Immature natural killer cell (primary cell): ENCODE data around the gene PELO. TPM values are rescaled to one million over a fixed set of nuclear protein-coding genes. Genes with fewer than 3 reads are reported as not detected.
A peak's percentile ranks its signal among the peaks of the same experiment; 100 is the strongest.

Source experiments
- DNase-seq, 3 donors: peaks; one replicate each; pipeline ENCODE4 v3.0.0; 2022; ENCODE audit warnings: mixed read lengths in 1 of 3
- H3K27ac Mint-ChIP-seq, 6 donors: one replicate each; pipeline ENCODE4 v1.8.0; 2020; ENCODE audit warnings: mixed read lengths in 6 of 6, mild to moderate bottlenecking in 5 of 6, inconsistent platforms in 4 of 6, moderate library complexity in 3 of 6
- H3K27me3 Mint-ChIP-seq, 3 donors: one replicate each; pipeline ENCODE4 v1.8.0; 2020 to 2021; ENCODE audit warnings: low read depth in 3 of 3, mild to moderate bottlenecking in 3 of 3, mixed read lengths in 3 of 3, moderate library complexity in 3 of 3, inconsistent platforms in 1 of 3
- H3K36me3 Mint-ChIP-seq, 3 donors: one replicate each; pipeline ENCODE4 v1.8.0; 2020; ENCODE audit warnings: mixed read lengths in 3 of 3, inconsistent platforms in 2 of 3, mild to moderate bottlenecking in 2 of 3
- H3K4me1 Mint-ChIP-seq, 2 donors: one replicate each; pipeline ENCODE4 v1.8.0; 2020; ENCODE audit warnings: inconsistent platforms in 2 of 2, mild to moderate bottlenecking in 2 of 2, mixed read lengths in 2 of 2, moderate library complexity in 1 of 2
- H3K4me3 Mint-ChIP-seq, 5 donors: one replicate each; pipeline ENCODE4 v1.8.0; 2020; ENCODE audit warnings: mild to moderate bottlenecking in 5 of 5, mixed read lengths in 5 of 5, inconsistent platforms in 3 of 5, moderate library complexity in 3 of 5
- H3K9me3 Mint-ChIP-seq, 6 donors: one replicate each; pipeline ENCODE4 v1.8.0; 2020; ENCODE audit warnings: mild to moderate bottlenecking in 6 of 6, mixed read lengths in 6 of 6, inconsistent platforms in 4 of 6, moderate library complexity in 3 of 6
- polyA plus RNA-seq, 3 donors: library from polyadenylated mRNA; unstranded; fragments of 300-500 nt; fragmentation: Illumina TruSeq; gene quantifications; one replicate each; pipeline ENCODE4 v1.2.3, GENCODE V29; 2021

PELO gene
- polyA plus RNA-seq, 3 donors from 2014 or later: 1.3 to 10.5 (median 2.3) TPM

- Mint-ChIP-seq H3K27me3 (peaks cover 11 to 15% (median 12%) of the 10 kb centered on the region in 3 donors), H3K27ac (peak overlapping the region; percentile 81 to 97 (median 90)), H3K9me3 (no peaks in the 10 kb centered on the region), H3K36me3 (peaks cover 0 to 6% (median 0%) of the 10 kb centered on the region in 3 donors), H3K4me1 (peaks cover 34 to 65% of the 10 kb centered on the region in 2 donors), H3K4me3 (peak overlapping the region; percentile 95 to 99 (median 96))
- DNase-seq: no peak
Observed at GRCh38 chr5:52799358-52799982, 11.8 kb downstream of the PELO start.

DNA sequence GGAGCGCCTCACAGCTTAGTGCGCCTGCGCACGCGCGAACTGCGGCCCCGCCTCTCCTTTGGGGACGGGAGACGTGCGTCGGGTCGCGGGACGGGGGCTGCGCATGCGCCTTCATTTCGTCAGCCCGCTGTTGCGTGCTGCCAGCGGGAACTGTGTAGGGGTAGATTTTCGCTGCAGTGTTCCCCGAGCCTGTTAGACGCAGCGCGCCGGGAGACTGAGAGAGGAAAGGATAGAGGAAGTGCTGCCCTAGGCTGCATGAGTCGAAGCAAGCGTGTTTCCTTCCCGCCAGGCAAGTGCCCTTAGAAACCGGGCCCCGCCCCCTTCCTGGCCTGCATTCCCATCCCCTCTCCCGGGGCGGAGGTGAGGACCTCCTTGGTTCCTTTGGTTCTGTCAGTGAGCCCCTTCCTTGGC, 12.3 kb downstream of the PELO start:
- H3K4me3 Mint-ChIP-seq: peak overlapping the region; percentile 95 to 99 (median 96)
- peak overlapping the region; percentile 81 to 97 (median 90) for H3K27ac Mint-ChIP-seq
- H3K4me1 Mint-ChIP-seq: peaks cover 34 to 67% of the 10 kb centered on the region in 2 donors
- H3K9me3 Mint-ChIP-seq: no peaks in the 10 kb centered on the region
- peak; percentile 91 to 93 (median 93) for DNase-seq
- H3K27me3 Mint-ChIP-seq: peaks cover 11 to 15% (median 12%) of the 10 kb centered on the region in 3 donors
- H3K36me3 Mint-ChIP-seq: peaks cover under 1 to 11% (median 5%) of the 10 kb centered on the region in 3 donors

DNA sequence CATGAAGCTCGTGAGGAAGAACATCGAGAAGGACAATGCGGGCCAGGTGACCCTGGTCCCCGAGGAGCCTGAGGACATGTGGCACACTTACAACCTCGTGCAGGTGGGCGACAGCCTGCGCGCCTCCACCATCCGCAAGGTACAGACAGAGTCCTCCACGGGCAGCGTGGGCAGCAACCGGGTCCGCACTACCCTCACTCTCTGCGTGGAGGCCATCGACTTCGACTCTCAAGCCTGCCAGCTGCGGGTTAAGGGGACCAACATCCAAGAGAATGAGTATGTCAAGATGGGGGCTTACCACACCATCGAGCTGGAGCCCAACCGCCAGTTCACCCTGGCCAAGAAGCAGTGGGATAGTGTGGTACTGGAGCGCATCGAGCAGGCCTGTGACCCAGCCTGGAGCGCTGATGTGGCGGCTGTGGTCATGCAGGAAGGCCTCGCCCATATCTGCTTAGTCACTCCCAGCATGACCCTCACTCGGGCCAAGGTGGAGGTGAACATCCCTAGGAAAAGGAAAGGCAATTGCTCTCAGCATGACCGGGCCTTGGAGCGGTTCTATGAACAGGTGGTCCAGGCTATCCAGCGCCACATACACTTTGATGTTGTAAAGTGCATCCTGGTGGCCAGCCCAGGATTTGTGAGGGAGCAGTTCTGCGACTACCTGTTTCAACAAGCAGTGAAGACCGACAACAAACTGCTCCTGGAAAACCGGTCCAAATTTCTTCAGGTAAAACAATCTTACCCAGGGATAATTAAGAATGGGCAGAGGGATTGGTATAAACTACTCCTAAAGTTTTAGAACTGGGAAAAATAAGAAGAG, 12.9 kb downstream of the PELO start:
- DNase-seq: peak; percentile 26 to 48 (median 40)
- H3K27ac Mint-ChIP-seq: peak overlapping the region; percentile 81 to 97 (median 90)
- H3K9me3 Mint-ChIP-seq: no peaks in the 10 kb centered on the region
- peaks cover 11 to 15% (median 12%) of the 10 kb centered on the region in 3 donors for H3K27me3 Mint-ChIP-seq
- H3K4me3 Mint-ChIP-seq: peak overlapping the region; percentile 95 to 99 (median 96)
- H3K4me1 Mint-ChIP-seq: peaks cover 34 to 67% of the 10 kb centered on the region in 2 donors
- peaks cover 5 to 14% (median 9%) of the 10 kb centered on the region in 3 donors for H3K36me3 Mint-ChIP-seq

DNA sequence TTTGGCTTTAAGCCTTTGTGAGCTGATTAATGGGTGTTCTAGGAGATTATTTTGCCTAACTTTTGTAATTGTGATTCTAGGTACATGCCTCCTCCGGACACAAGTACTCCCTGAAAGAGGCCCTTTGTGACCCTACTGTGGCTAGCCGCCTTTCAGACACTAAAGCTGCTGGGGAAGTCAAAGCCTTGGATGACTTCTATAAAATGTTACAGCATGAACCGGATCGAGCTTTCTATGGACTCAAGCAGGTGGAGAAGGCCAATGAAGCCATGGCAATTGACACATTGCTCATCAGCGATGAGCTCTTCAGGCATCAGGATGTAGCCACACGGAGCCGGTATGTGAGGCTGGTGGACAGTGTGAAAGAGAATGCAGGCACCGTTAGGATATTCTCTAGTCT, 13.6 kb downstream of the PELO start:
- Mint-ChIP-seq H3K4me1 (peaks cover 34 to 71% of the 10 kb centered on the region in 2 donors), H3K9me3 (no peaks in the 10 kb centered on the region), H3K27me3 (peaks cover 11 to 15% (median 12%) of the 10 kb centered on the region in 3 donors), H3K4me3 (peak overlapping the region; percentile 95 to 99 (median 96)), H3K36me3 (peaks cover 5 to 14% (median 9%) of the 10 kb centered on the region in 3 donors), H3K27ac (peak overlapping the region; percentile 30 to 97 (median 90))
- DNase-seq: no peak

DNA sequence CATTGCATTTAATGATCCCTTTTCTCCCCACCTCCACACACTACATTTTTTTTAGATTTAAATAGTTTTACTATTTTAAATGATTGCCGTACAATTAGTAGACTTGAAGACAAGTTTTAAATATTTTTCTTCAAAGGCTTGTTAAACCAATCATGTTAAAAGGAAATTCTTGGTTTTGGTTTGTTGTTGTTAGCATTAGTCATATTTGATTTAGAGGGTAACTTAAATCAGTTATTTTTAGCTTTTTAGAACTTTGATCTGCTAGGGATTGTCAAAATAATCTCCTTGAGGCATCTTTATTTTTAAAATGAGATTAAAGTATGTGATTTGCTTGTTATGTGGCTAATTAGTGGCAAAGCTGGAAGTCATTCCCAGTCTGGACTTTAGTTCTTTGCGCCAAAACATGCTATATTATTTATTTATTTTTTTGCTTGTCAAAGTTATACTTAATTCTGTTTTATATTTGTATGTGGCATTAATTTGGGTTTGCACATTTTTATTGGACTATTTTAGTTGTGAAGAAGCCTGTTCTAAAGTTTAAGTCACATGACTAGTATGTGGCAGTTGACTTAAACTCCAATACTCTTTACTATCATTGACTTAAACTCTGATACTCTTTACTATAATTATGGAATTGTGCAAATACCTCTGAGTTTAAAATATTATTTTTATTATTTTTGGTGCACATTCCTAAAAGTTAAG, 14.7 kb downstream of the PELO start:
- no peak for DNase-seq
- Mint-ChIP-seq H3K27me3 (peaks cover 9 to 15% (median 10%) of the 10 kb centered on the region in 3 donors), H3K9me3 (no peaks in the 10 kb centered on the region), H3K4me1 (peaks cover 34 to 71% of the 10 kb centered on the region in 2 donors), H3K27ac (no peak overlapping the region), H3K4me3 (peak overlapping the region in 1 of 5 donors; percentile 10), H3K36me3 (peaks cover 5 to 14% (median 9%) of the 10 kb centered on the region in 3 donors)

DNA sequence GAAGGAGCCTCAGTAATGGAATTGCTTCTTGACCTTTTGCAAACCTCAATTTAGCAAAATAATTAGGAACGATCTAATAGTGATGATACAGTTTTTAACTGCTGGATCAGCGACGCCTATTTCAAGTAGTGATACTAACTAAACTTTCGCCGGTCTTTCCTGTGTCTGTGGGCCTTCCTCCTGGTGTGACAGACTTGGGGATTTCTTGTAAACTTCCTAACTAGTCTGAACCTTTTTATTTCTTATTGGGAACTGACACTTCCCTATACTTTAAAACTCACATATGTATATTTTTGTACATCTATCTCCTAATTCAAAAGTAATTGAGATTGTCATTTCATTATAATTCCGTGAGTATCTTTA, 15.2 kb downstream of the PELO start:
- H3K9me3 Mint-ChIP-seq: no peaks in the 10 kb centered on the region
- H3K27me3 Mint-ChIP-seq: peaks cover 7 to 15% (median 9%) of the 10 kb centered on the region in 3 donors
- H3K4me1 Mint-ChIP-seq: peaks cover 34 to 71% of the 10 kb centered on the region in 2 donors

DNA sequence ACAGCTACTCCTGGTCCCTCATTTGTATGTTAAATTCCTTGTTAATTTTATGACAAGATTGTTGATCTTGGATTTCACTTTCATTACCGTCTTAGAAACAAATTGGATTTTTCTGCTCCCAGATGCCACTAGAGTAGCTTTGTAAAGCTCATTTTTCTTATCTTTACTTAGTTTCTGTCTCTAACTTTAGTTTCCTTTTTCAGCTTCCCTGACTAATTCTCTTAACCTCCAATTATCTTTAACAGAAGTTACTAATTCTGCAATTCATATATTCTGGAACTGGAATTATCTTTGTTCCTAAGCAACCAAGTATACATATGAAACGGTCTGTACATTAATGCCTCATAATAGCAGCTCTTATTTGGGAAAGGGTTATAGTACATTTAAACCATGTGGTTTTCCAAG, 16.7 kb downstream of the PELO start:
- peaks cover 22 to 56% of the 10 kb centered on the region in 2 donors for H3K4me1 Mint-ChIP-seq
- peaks cover 7 to 10% (median 7%) of the 10 kb centered on the region in 3 donors for H3K27me3 Mint-ChIP-seq
- DNase-seq: no peak
- H3K4me3 Mint-ChIP-seq: no peak overlapping the region
- H3K36me3 Mint-ChIP-seq: peaks cover 5 to 14% (median 9%) of the 10 kb centered on the region in 3 donors
- no peak overlapping the region for H3K27ac Mint-ChIP-seq
- H3K9me3 Mint-ChIP-seq: no peaks in the 10 kb centered on the region

More for the DNA sequence above, 15.2 kb downstream of the PELO start:
- H3K36me3 Mint-ChIP-seq: peaks cover 5 to 14% (median 9%) of the 10 kb centered on the region in 3 donors
- no peak overlapping the region for H3K4me3 Mint-ChIP-seq
- H3K27ac Mint-ChIP-seq: no peak overlapping the region
- no peak for DNase-seq

- no peak overlapping the region for H3K27ac Mint-ChIP-seq
- H3K4me1 Mint-ChIP-seq: peaks cover 18 to 50% of the 10 kb centered on the region in 2 donors
- DNase-seq: no peak
- no peaks in the 10 kb centered on the region for H3K9me3 Mint-ChIP-seq
- peaks cover 5 to 12% (median 9%) of the 10 kb centered on the region in 3 donors for H3K36me3 Mint-ChIP-seq
- peaks cover under 1 to 4% (median 1%) of the 10 kb centered on the region in 3 donors for H3K27me3 Mint-ChIP-seq
- H3K4me3 Mint-ChIP-seq: no peak overlapping the region
Observed at GRCh38 chr5:52804981-52805380, 17.3 kb downstream of the PELO start.

GRCh38 chr5:52805615-52806014, 17.9 kb downstream of the PELO start:
- H3K27ac Mint-ChIP-seq: no peak overlapping the region

GRCh38 chr5:52807037-52807436, 19.3 kb downstream of the PELO start:
- Mint-ChIP-seq H3K27ac (no peak overlapping the region), H3K4me3 (no peak overlapping the region)

More at GRCh38 chr5:52805615-52806014, 17.9 kb downstream of the PELO start:
- H3K9me3 Mint-ChIP-seq: no peaks in the 10 kb centered on the region
- no peak for DNase-seq
- no peak overlapping the region for H3K4me3 Mint-ChIP-seq
- peaks cover 12 to 44% of the 10 kb centered on the region in 2 donors for H3K4me1 Mint-ChIP-seq
- H3K27me3 Mint-ChIP-seq: no peaks in the 10 kb centered on the region
- peaks cover 5 to 11% (median 9%) of the 10 kb centered on the region in 3 donors for H3K36me3 Mint-ChIP-seq

GRCh38 chr5:52807723-52808122, 20.0 kb downstream of the PELO start:
- DNase-seq: no peak
- peaks cover 5 to 11% (median 9%) of the 10 kb centered on the region in 3 donors for H3K36me3 Mint-ChIP-seq
- no peak overlapping the region for H3K4me3 Mint-ChIP-seq
- H3K4me1 Mint-ChIP-seq: peaks cover 0 to 23% of the 10 kb centered on the region in 2 donors
- no peaks in the 10 kb centered on the region for H3K27me3 Mint-ChIP-seq
- no peak overlapping the region for H3K27ac Mint-ChIP-seq
- no peaks in the 10 kb centered on the region for H3K9me3 Mint-ChIP-seq

More at GRCh38 chr5:52807037-52807436, 19.3 kb downstream of the PELO start:
- DNase-seq: no peak
- no peaks in the 10 kb centered on the region for H3K9me3 Mint-ChIP-seq
- H3K36me3 Mint-ChIP-seq: peaks cover 5 to 11% (median 9%) of the 10 kb centered on the region in 3 donors
- no peaks in the 10 kb centered on the region for H3K27me3 Mint-ChIP-seq
- peaks cover 0 to 30% of the 10 kb centered on the region in 2 donors for H3K4me1 Mint-ChIP-seq

GRCh38 chr5:52808316-52808901, 20.7 kb downstream of the PELO start:
- no peaks in the 10 kb centered on the region for H3K27me3 Mint-ChIP-seq
- H3K4me3 Mint-ChIP-seq: no peak overlapping the region
- no peak for DNase-seq
- H3K36me3 Mint-ChIP-seq: peaks cover 5 to 11% (median 9%) of the 10 kb centered on the region in 3 donors
- no peaks in the 10 kb centered on the region for H3K9me3 Mint-ChIP-seq
- H3K27ac Mint-ChIP-seq: no peak overlapping the region
- peaks cover 0 to 16% of the 10 kb centered on the region in 2 donors for H3K4me1 Mint-ChIP-seq

GRCh38 chr5:52809884-52810283, 22.2 kb downstream of the PELO start:
- no peak overlapping the region for H3K4me3 Mint-ChIP-seq
- H3K9me3 Mint-ChIP-seq: no peaks in the 10 kb centered on the region

More at GRCh38 chr5:52809884-52810283, 22.2 kb downstream of the PELO start:
- Mint-ChIP-seq H3K27me3 (no peaks in the 10 kb centered on the region), H3K4me1 (peaks cover 0 to 4% of the 10 kb centered on the region in 2 donors), H3K27ac (no peak overlapping the region), H3K36me3 (peaks cover 5% of the 10 kb centered on the region in 3 donors)
- no peak for DNase-seq
